CD4-positive, alpha-beta T cell (primary cell): ENCODE data around the gene TIGD6. TPM values are rescaled to one million over a fixed set of nuclear protein-coding genes. Genes with fewer than 3 reads are reported as not detected.

Experiments used
- ATAC-seq: fragments of 200-7000 bp; cut with Tn5 transposase; one replicate; pipeline ENCODE4 v1.10.0; 2022; ENCODE audit warnings: mild to moderate bottlenecking; ENCODE audit not compliant: poor library complexity
- CTCF ChIA-PET: fragments of 350-600 bp; sonication (Branson Sonifier 250); formaldehyde crosslinking; loops from one replicate; lab custom pipeline; 2021; ENCODE audit warnings: antibody characterized with exemption, inconsistent platforms; lab: Charles Lee
- POLR2A ChIA-PET: fragments of 350-600 bp; sonication (Branson Sonifier 250); formaldehyde crosslinking; loops from one replicate; lab custom pipeline; 2021; ENCODE audit warnings: antibody characterized with exemption, inconsistent platforms; lab: Charles Lee
- DNase-seq, 14 experiments: peaks; one replicate each; pipeline ENCODE4 v3.0.0-alpha.2; 2013 to 2020; ENCODE audit warnings: mixed read lengths in 2 of 14
- H3K27ac ChIP-seq, 2 donors: one replicate each; pipeline versions ENCODE4 v1.5.1 to v1.7.0; 2013; ENCODE audit warnings: low read length in 2 of 2, low read depth in 1 of 2, mild to moderate bottlenecking in 1 of 2
- H3K27me3 ChIP-seq, 2 experiments: 1 replicate in 1 of 2; 2 replicates in 1 of 2; pipeline versions ENCODE4 v1.6.1 to v1.7.0; 2013; ENCODE audit warnings: low read length in 2 of 2, control low read depth in 1 of 2, mild to moderate bottlenecking in 1 of 2, moderate library complexity in 1 of 2; ENCODE audit not compliant: insufficient read depth in 2 of 2, control insufficient read depth in 1 of 2
- H3K36me3 ChIP-seq: one replicate; pipeline ENCODE4 v1.6.1; 2013; ENCODE audit warnings: low read length, control low read depth; ENCODE audit not compliant: insufficient read depth
- H3K4me1 ChIP-seq: one replicate; pipeline ENCODE4 v1.6.1; 2013; ENCODE audit warnings: low read length, control low read depth; ENCODE audit not compliant: insufficient read depth
- H3K4me3 ChIP-seq: one replicate; pipeline ENCODE4 v1.5.1; 2013; ENCODE audit warnings: mild to moderate bottlenecking, low read length, moderate library complexity
- H3K9me3 ChIP-seq, 2 experiments: 1 replicate in 1 of 2; 2 replicates in 1 of 2; pipeline versions ENCODE4 v1.6.1 to v1.7.0; 2013; ENCODE audit warnings: low read length in 2 of 2, mild to moderate bottlenecking in 2 of 2, control low read depth in 1 of 2, moderate library complexity in 1 of 2; ENCODE audit not compliant: control insufficient read depth in 1 of 2, insufficient read depth in 1 of 2
- H3K27ac Mint-ChIP-seq: one replicate; pipeline ENCODE4 v1.8.0; 2020; ENCODE audit warnings: mixed read lengths
- H3K27me3 Mint-ChIP-seq: one replicate; pipeline ENCODE4 v1.8.0; 2021; ENCODE audit warnings: mixed read lengths
- H3K36me3 Mint-ChIP-seq: one replicate; pipeline ENCODE4 v1.8.0; 2021; ENCODE audit warnings: low read depth, mixed read lengths
- H3K4me1 Mint-ChIP-seq: one replicate; pipeline ENCODE4 v1.8.0; 2021; ENCODE audit warnings: low read depth, mixed read lengths
- H3K4me3 Mint-ChIP-seq: one replicate; pipeline ENCODE4 v1.8.0; 2020; ENCODE audit warnings: mild to moderate bottlenecking, mixed read lengths
- H3K9me3 Mint-ChIP-seq: one replicate; pipeline ENCODE4 v1.8.0; 2020; ENCODE audit warnings: mixed read lengths
- CTCF ChIP-seq: fragments of 200-600 bp; IDR thresholded peaks from one replicate; pipeline ENCODE4 v1.8.0; 2022; ENCODE audit warnings: antibody characterized with exemption, mild to moderate bottlenecking
- intact Hi-C, 2 experiments: fragments of 100-400 bp; cut with DNase I in 1 of 2; cut with micrococcal nuclease in 1 of 2; formaldehyde crosslinking; loops; one replicate each; pipeline versions ENCODE4 v1.15.1 to v1.9.0; 2023 to 2025; cut with DNase I, micrococcal nuclease
- total RNA-seq, 174 experiments: library from RNA in 2 of 174; stranded (reverse) in 2 of 174; gene quantifications; one replicate each; pipeline ENCODE4 v1.2.3 and lab custom pipeline; 2021 to 2026

TIGD6 gene
- total RNA-seq, 2 experiments from 2014 or later, result 1.0 to 1.4 TPM

- ChIA-PET POLR2A (no interaction called here), CTCF (interaction anchor here (2.8 kb wide), 1 partner anchor 37 kb away, joined by 6 read pairs; no protein-coding TSS in a partner anchor)
- Mint-ChIP-seq H3K4me3 (no peak overlapping the region), H3K4me1 (no peaks in the 10 kb centered on the region), H3K27me3 (peaks cover under 1% of the 10 kb centered on the region), H3K36me3 (no peaks in the 10 kb centered on the region), H3K9me3 (no peaks in the 10 kb centered on the region), H3K27ac (no peak overlapping the region)
- Histone ChIP-seq H3K27ac (no peak overlapping the region), H3K27me3 (peaks cover 0 to 2% of the 10 kb centered on the region in 2 experiments), H3K36me3 (no peaks in the 10 kb centered on the region), H3K9me3 (no peaks in the 10 kb centered on the region), H3K4me3 (no peak overlapping the region), H3K4me1 (no peaks in the 10 kb centered on the region)
- intact Hi-C loops, result no loop called here
- TF ChIP-seq CTCF, result no peak
- no peak for DNase-seq
- ATAC-seq, result no peak
Measured at GRCh38 chr5:149953436-149954121, 46.9 kb downstream of the TIGD6 start.

GRCh38 chr5:149951138-149951749 lies 49.2 kb downstream of the TIGD6 start:
- TF ChIP-seq CTCF, result no peak
- H3K4me1 ChIP-seq, result no peaks in the 10 kb centered on the region
- Mint-ChIP-seq H3K4me1 (no peaks in the 10 kb centered on the region), H3K4me3 (no peak overlapping the region), H3K36me3 (no peaks in the 10 kb centered on the region), H3K9me3 (no peaks in the 10 kb centered on the region), H3K27ac (no peak overlapping the region), H3K27me3 (peaks cover 6% of the 10 kb centered on the region)
- intact Hi-C loops, result no loop called here
- no peak overlapping the region for H3K27ac ChIP-seq
- ATAC-seq (no peak), DNase-seq (no peak)
- H3K4me3 ChIP-seq, result no peak overlapping the region
- ChIA-PET POLR2A (no interaction called here), CTCF (interaction anchor here (0.7 to 2.8 kb wide), 4 partner anchors 9 to 117 kb away, joined by 3 to 6 read pairs (median 3); partner anchors contain the start of gene SLC26A2)
- peaks cover 0 to 2% of the 10 kb centered on the region in 2 experiments for H3K27me3 ChIP-seq
- H3K9me3 ChIP-seq, result no peaks in the 10 kb centered on the region
- H3K36me3 ChIP-seq, result no peaks in the 10 kb centered on the region

- TF ChIP-seq CTCF, result no peak
- Histone ChIP-seq H3K27ac (no peak overlapping the region), H3K9me3 (no peaks in the 10 kb centered on the region), H3K4me3 (no peak overlapping the region), H3K4me1 (no peaks in the 10 kb centered on the region), H3K27me3 (peaks cover 0 to 2% of the 10 kb centered on the region in 2 experiments), H3K36me3 (no peaks in the 10 kb centered on the region)
- Mint-ChIP-seq H3K9me3 (no peaks in the 10 kb centered on the region), H3K27ac (no peak overlapping the region), H3K27me3 (peaks cover 6% of the 10 kb centered on the region), H3K36me3 (no peaks in the 10 kb centered on the region), H3K4me1 (no peaks in the 10 kb centered on the region), H3K4me3 (no peak overlapping the region)
- intact Hi-C loops, result no loop called here
- no peak for ATAC-seq
- CTCF ChIA-PET, result no interaction called here
- DNase-seq, result no peak
- POLR2A ChIA-PET, result interaction anchor here (1.2 kb wide), 1 partner anchor 11 kb away, joined by 4 read pairs; the partner anchor contains the start of gene SLC26A2
Measured at GRCh38 chr5:149948993-149949392, 51.5 kb downstream of the TIGD6 start.
